ENCODE results near the gene TEX30. TPM values are rescaled to one million over a fixed set of nuclear protein-coding genes. Genes with fewer than 3 reads are reported as not detected.

Gene TEX30
- total RNA-seq, 1 donor from 2014 or later, result 8.1 TPM

DNA sequence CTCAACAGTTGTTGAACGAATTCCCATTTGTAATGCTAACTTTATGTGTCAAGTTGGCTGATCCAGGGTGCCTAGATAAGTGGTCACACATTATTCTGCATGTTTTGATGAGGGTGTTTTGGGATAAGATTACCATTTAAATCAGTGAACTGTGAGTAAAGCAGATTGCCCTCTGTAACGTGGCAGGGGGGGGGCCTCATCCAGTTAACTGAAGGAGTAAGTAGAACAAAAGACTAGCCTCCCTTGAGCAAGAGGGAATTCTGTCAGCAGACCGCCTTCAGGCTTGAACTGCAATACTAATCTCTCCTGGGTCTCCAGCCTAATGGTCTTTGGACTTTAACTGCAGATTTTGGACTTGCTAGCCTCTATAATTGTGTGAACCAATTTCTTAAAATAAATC is 4.2 kb upstream of the TEX30 start:
- peaks cover 13% of the 10 kb centered on the region for H3K4me1 ChIP-seq
- intact Hi-C loops (cut with micrococcal nuclease), result no loop called here
- DNase-seq, result no peak
- H3K36me3 ChIP-seq, result no peaks in the 10 kb centered on the region
- no peaks in the 10 kb centered on the region for H3K27me3 ChIP-seq (ENCODE audit: low read depth)
- H3K9me3 ChIP-seq (replicated peaks), result no peaks in the 10 kb centered on the region
- no peak overlapping the region for H3K27ac ChIP-seq (replicated peaks)
- no peak for TF ChIP-seq CTCF (IDR thresholded peaks at IDR 0.05; ENCODE audit: borderline replicate concordance)
- H3K4me3 ChIP-seq, result no peak overlapping the region

GRCh38 chr13:102776271-102776670 is 2.7 kb upstream of the TEX30 start:
- Histone ChIP-seq H3K27me3 (ENCODE audit: low read depth) (no peaks in the 10 kb centered on the region), H3K4me1 (peaks cover 18% of the 10 kb centered on the region), H3K27ac (replicated peaks) (no peak overlapping the region), H3K4me3 (no peak overlapping the region), H3K9me3 (replicated peaks) (no peaks in the 10 kb centered on the region), H3K36me3 (no peaks in the 10 kb centered on the region)
- intact Hi-C loops (cut with micrococcal nuclease), result no loop called here
- no peak for DNase-seq
- no peak for TF ChIP-seq CTCF (IDR thresholded peaks at IDR 0.05; ENCODE audit: borderline replicate concordance)

GRCh38 chr13:102774591-102775520 is 1.3 kb upstream of the TEX30 start:
- intact Hi-C loops (cut with micrococcal nuclease), result no loop called here
- Histone ChIP-seq H3K27ac (replicated peaks) (no peak overlapping the region), H3K4me1 (peaks cover 18% of the 10 kb centered on the region), H3K9me3 (replicated peaks) (no peaks in the 10 kb centered on the region), H3K4me3 (peak overlapping the region; percentile 93), H3K27me3 (ENCODE audit: low read depth) (no peaks in the 10 kb centered on the region), H3K36me3 (no peaks in the 10 kb centered on the region)
- TF ChIP-seq CTCF (IDR thresholded peaks at IDR 0.05; ENCODE audit: borderline replicate concordance), result no peak
- no peak for DNase-seq

DNA sequence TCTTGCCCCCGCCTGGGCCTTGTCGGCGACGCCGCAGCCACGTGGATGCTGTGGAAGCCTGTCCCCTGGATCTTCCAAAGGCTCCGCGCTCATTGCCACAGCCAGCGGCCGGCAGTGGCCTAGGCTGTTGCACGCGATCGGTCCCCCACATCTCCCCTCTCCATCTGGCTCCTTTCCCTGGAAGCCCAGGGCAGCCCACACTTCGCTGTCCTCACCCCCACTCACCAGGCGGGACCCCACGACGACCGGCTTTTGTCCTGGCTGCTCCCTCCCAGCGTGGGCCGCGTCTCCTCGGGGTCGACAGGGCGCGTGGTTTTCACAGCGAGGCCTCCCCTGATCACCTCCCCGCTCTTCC is 605 bp upstream of the TEX30 start:
- Histone ChIP-seq H3K36me3 (no peaks in the 10 kb centered on the region), H3K4me1 (peaks cover 18% of the 10 kb centered on the region), H3K27me3 (ENCODE audit: low read depth) (no peaks in the 10 kb centered on the region), H3K4me3 (peak overlapping the region; percentile 93), H3K9me3 (replicated peaks) (no peaks in the 10 kb centered on the region), H3K27ac (replicated peaks) (peak overlapping the region; percentile 85)
- no peak for DNase-seq
- intact Hi-C loops (cut with micrococcal nuclease), result no loop called here
- TF ChIP-seq CTCF (IDR thresholded peaks at IDR 0.05; ENCODE audit: borderline replicate concordance), result no peak

DNA sequence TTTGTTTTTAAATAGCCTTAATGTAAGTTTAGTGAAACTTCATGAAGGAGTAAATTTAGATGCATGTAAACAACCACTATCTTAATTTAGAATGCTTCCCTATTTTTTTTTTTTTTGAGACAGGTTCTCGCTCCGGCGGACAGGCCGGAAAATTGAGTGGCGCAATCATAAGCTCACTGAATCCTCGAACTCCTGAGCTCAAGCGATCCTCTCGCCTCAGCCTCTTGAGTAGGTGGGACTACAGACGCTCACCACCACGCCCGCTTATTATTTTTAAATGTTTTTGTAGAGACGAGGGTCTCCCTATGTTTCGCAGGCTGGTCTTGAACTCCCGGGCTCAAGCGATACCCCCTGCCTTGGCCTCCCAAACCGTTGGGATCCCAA is 1.6 kb downstream of the TEX30 start:
- no peak for DNase-seq
- Histone ChIP-seq H3K4me3 (peak overlapping the region; percentile 93), H3K27ac (replicated peaks) (no peak overlapping the region), H3K27me3 (ENCODE audit: low read depth) (no peaks in the 10 kb centered on the region), H3K4me1 (peaks cover 18% of the 10 kb centered on the region), H3K9me3 (replicated peaks) (no peaks in the 10 kb centered on the region), H3K36me3 (no peaks in the 10 kb centered on the region)
- intact Hi-C loops (cut with micrococcal nuclease), result no loop called here
- TF ChIP-seq CTCF (IDR thresholded peaks at IDR 0.05; ENCODE audit: borderline replicate concordance), result no peak
